GM12878 (cell line): ENCODE results near the gene POU4F3. TPM values are rescaled to one million over a fixed set of nuclear protein-coding genes. Genes with fewer than 3 reads are reported as not detected.

Source experiments
- ATAC-seq: fragments of 200-7000 bp; cut with Tn5 transposase; 3 replicates; pipeline ENCODE4 v1.9.1; 2020; ENCODE audit warnings: mild to moderate bottlenecking, moderate library complexity
- BruUV-seq: library from RNA; stranded (reverse); fragments of 400-500 nt; replicated peaks from 2 replicates; lab custom pipeline; 2021; lab: Mats Ljungman, UMichigan
- CTCF ChIA-PET: fragments of 300-600 bp; sonication (Branson Sonifier 250); formaldehyde crosslinking; extraction: SDS; loops from one replicate; lab custom pipeline; 2021; ENCODE audit warnings: inconsistent platforms; lab: Yijun Ruan, JAX
- POLR2A ChIA-PET: fragments of 350-600 bp; formaldehyde crosslinking; extraction: SDS; loops from one replicate; lab custom pipeline; 2021; ENCODE audit warnings: inconsistent platforms; lab: Charles Lee
- RAD21 ChIA-PET: fragments of 300-600 bp; sonication (Branson Sonifier 250); formaldehyde crosslinking; loops from one replicate; lab custom pipeline; 2023; ENCODE audit warnings: antibody characterized with exemption; ENCODE audit not compliant: unreplicated experiment; lab: Charles Lee
- SMC1A ChIA-PET: fragments of 300-600 bp; sonication (Branson Sonifier 250); formaldehyde crosslinking; loops from one replicate; lab custom pipeline; 2023; ENCODE audit not compliant: unreplicated experiment, uncharacterized antibody; lab: Charles Lee
- DNase-seq: peaks from one replicate; pipeline ENCODE4 v3.0.0-alpha.2; 2011; ENCODE audit warnings: low read depth, low spot score
- FAIRE-seq: peaks from 3 replicates; lab custom pipeline; 2011; peaks lifted over from hg19 to GRCh38; lab: Jason Lieb, UNC
- H2AFZ ChIP-seq: 2 replicates; pipeline ENCODE4 v1.6.0; 2011; ENCODE audit warnings: low read depth, low read length, control low read depth; ENCODE audit not compliant: control insufficient read depth
- H3K27ac ChIP-seq: 2 replicates; pipeline ENCODE4 v1.5.1; 2011; ENCODE audit warnings: control low read depth; ENCODE audit not compliant: control insufficient read depth, insufficient read depth
- H3K27me3 ChIP-seq, 2 experiments: replicated peaks in 1 of 2; 2 replicates each; pipeline versions ENCODE4 v1.6.0 to v1.6.1; 2011; ENCODE audit warnings: low read length in 1 of 2; ENCODE audit not compliant: control insufficient read depth in 2 of 2, insufficient read depth in 2 of 2
- H3K36me3 ChIP-seq, 2 experiments: 2 replicates each; pipeline ENCODE4 v1.5.1; 2011; ENCODE audit warnings: low read length in 1 of 2; ENCODE audit not compliant: control insufficient read depth in 2 of 2, insufficient read depth in 2 of 2
- H3K4me1 ChIP-seq: 2 replicates; pipeline ENCODE4 v1.6.1; 2011; ENCODE audit warnings: mild to moderate bottlenecking, low read length, moderate library complexity, mixed read lengths; ENCODE audit not compliant: control insufficient read depth, insufficient read depth
- H3K4me2 ChIP-seq: 2 replicates; pipeline ENCODE4 v1.6.0; 2011; ENCODE audit warnings: control low read depth; ENCODE audit not compliant: control insufficient read depth, insufficient read depth
- H3K4me3 ChIP-seq: fragments of 200-600 bp; sonication (generic); 2 replicates; pipeline ENCODE4 v1.5.1; 2016
- H3K79me2 ChIP-seq: 2 replicates; pipeline ENCODE4 v1.6.0; 2011; ENCODE audit warnings: low read length; ENCODE audit not compliant: control insufficient read depth, insufficient read depth
- H3K9ac ChIP-seq: 2 replicates; pipeline ENCODE4 v1.8.0; 2011; ENCODE audit warnings: low read length, control low read depth, mixed read lengths; ENCODE audit not compliant: control insufficient read depth, insufficient read depth
- H3K9me3 ChIP-seq: replicated peaks from 3 replicates; pipeline ENCODE4 v1.5.1; 2011; ENCODE audit warnings: mild to moderate bottlenecking, low read length; ENCODE audit not compliant: control insufficient read depth, insufficient read depth
- H4K20me1 ChIP-seq: 2 replicates; pipeline ENCODE4 v1.6.0; 2011; ENCODE audit not compliant: control insufficient read depth, insufficient read depth
- MYC ChIP-seq: IDR thresholded peaks from 2 replicates; pipeline ENCODE4 v1.6.1; 2011; ENCODE audit warnings: mild to moderate bottlenecking, low read length, moderate library complexity, inconsistent platforms; ENCODE audit not compliant: insufficient read depth, insufficient replicate concordance, insufficient read length, severe bottlenecking
- RB1 ChIP-seq: fragments of 450-650 bp; formaldehyde crosslinking; IDR thresholded peaks from 2 replicates; pipeline ENCODE4 v1.6.1; 2017; ENCODE audit warnings: mild to moderate bottlenecking, borderline replicate concordance
- SREBF2 ChIP-seq: IDR thresholded peaks from 2 replicates; pipeline ENCODE4 v1.6.1; 2012; ENCODE audit warnings: mild to moderate bottlenecking, low read length
- WGBS: methylation state at CpG from one replicate; pipeline ENCODE4 v1.1.6; 2016; ENCODE audit warnings: low lambda C conversion rate; ENCODE audit not compliant: insufficient replicate concordance, insufficient coverage; ENCODE audit errors: missing lambda C conversion rate; 5-methylcytosine and 5-hydroxymethylcytosine counted together
- in situ Hi-C: fragments of 300-500 bp; cut with MboI; formaldehyde crosslinking; loops from 9 replicates; pipeline ENCODE4 v1.14.3; 2018; ENCODE audit warnings: mixed read lengths
- intact Hi-C: fragments of 100-400 bp; cut with micrococcal nuclease; formaldehyde crosslinking; loops from one replicate; pipeline ENCODE4 v1.14.2; 2022; ENCODE audit not compliant: unreplicated experiment
- polyA plus RNA-seq, 11 experiments: library from polyadenylated mRNA; depleted of rRNA in 4 of 11; unstranded in 6 of 11; stranded (reverse) in 5 of 11; fragments of >200 nt; fragmentation: Nextera tagmentation in 4 of 11; fragmentation: Illumina TruSeq in 1 of 11; extraction: Ambion mirVana in 4 of 11; extraction: Trizol in 1 of 11; gene quantifications; 1 replicate in 1 of 11; 2 replicates in 10 of 11; pipeline versions ENCODE4 v1.2.1 to v1.2.3, GENCODE V29; 2011 to 2016; ENCODE audit warnings: inconsistent platforms in 2 of 11, missing spikeins in 2 of 11, low read depth in 1 of 11
- total RNA-seq, 4 experiments: library from RNA; depleted of rRNA in 3 of 4; stranded (reverse); fragments of >200 nt in 3 of 4; fragmentation: Illumina TruSeq in 1 of 4; extraction: Trizol in 1 of 4; gene quantifications; 2 replicates each; pipeline versions ENCODE4 v1.2.1 to v1.2.3, GENCODE V29; 2013 to 2021
- TF ChIP-seq, protein P1 (sequence below): IDR thresholded peaks from 2 replicates; pipeline ENCODE4 v1.6.1; 2012; ENCODE audit warnings: improper control_type of control experiment, low read depth, low read length; ENCODE audit not compliant: insufficient replicate concordance
- TF ChIP-seq, protein P2 (sequence below): fragments of 450-650 bp; IDR thresholded peaks from 2 replicates; pipeline ENCODE4 v1.6.1; 2017; ENCODE audit warnings: mild to moderate bottlenecking
- TF ChIP-seq, protein P3 (sequence below): fragments of 450-650 bp; formaldehyde crosslinking; IDR thresholded peaks from 2 replicates; pipeline ENCODE4 v1.5.0; 2022; ENCODE audit warnings: mild to moderate bottlenecking, missing genetic modification characterization
- TF ChIP-seq, protein P4 (sequence below): IDR thresholded peaks from 2 replicates; pipeline ENCODE4 v1.6.1; 2011; ENCODE audit warnings: low read depth, low read length, improper control_type of control experiment, borderline replicate concordance

Gene POU4F3
- total and polyA plus RNA-seq, 10 of the 15 experiments (the other 5 are each of a cell fraction or from before 2014, with no cell fraction given), result 0.03 to 0.19 (median 0.08) TPM; not detected in 5

DNA sequence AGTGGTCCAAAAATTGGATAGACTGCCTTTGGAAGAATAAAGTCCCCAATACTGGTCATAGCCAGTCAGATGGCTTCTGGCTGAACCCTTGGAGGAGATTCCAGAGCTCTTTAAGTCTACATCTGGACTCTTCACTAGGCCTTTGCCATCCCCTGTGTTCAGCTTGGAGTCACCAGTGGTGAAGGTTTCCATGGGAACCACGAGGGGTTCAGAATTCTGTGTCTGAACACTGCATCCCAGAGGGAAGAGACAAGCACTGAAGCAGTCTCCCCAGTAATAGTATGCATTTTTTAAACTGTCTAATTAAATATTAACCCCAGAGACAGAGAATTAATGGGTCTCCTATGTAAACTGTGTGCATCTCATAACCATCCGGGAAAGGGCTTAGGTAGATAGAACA, 38.2 kb downstream of the POU4F3 start:
- ATAC-seq, result no peak
- CTCF ChIA-PET, result no interaction called here
- WGBS, result 43% methylated on average over 2 of the region's 2 CpGs

More for the DNA sequence above, 38.2 kb downstream of the POU4F3 start:
- POLR2A ChIA-PET, result no interaction called here
- no TSS peak for BruUV-seq
- in situ Hi-C loops, result no loop called here
- Histone ChIP-seq H3K4me1 (no peaks in the 10 kb centered on the region), H3K9me3 (no peaks in the 10 kb centered on the region), H3K4me3 (no peak overlapping the region), H3K36me3 (no peaks in the 10 kb centered on the region), H3K9ac (no peak overlapping the region), H3K27me3 (peaks cover 1 to 4% of the 10 kb centered on the region in 2 experiments; a peak in 1 of 4 replicates), H4K20me1 (no peaks in the 10 kb centered on the region), H3K27ac (no peak overlapping the region), H2AFZ (no peak overlapping the region), H3K4me2 (no peak overlapping the region), H3K79me2 (no peaks in the 10 kb centered on the region)
- RAD21 ChIA-PET, result no interaction called here
- SMC1A ChIA-PET, result no interaction called here
- FAIRE-seq (no peak), DNase-seq (no peak)
- TF ChIP-seq RB1 (no peak), SREBF2 (no peak), MYC (no peak)
- TF ChIP-seq, protein P1, sequence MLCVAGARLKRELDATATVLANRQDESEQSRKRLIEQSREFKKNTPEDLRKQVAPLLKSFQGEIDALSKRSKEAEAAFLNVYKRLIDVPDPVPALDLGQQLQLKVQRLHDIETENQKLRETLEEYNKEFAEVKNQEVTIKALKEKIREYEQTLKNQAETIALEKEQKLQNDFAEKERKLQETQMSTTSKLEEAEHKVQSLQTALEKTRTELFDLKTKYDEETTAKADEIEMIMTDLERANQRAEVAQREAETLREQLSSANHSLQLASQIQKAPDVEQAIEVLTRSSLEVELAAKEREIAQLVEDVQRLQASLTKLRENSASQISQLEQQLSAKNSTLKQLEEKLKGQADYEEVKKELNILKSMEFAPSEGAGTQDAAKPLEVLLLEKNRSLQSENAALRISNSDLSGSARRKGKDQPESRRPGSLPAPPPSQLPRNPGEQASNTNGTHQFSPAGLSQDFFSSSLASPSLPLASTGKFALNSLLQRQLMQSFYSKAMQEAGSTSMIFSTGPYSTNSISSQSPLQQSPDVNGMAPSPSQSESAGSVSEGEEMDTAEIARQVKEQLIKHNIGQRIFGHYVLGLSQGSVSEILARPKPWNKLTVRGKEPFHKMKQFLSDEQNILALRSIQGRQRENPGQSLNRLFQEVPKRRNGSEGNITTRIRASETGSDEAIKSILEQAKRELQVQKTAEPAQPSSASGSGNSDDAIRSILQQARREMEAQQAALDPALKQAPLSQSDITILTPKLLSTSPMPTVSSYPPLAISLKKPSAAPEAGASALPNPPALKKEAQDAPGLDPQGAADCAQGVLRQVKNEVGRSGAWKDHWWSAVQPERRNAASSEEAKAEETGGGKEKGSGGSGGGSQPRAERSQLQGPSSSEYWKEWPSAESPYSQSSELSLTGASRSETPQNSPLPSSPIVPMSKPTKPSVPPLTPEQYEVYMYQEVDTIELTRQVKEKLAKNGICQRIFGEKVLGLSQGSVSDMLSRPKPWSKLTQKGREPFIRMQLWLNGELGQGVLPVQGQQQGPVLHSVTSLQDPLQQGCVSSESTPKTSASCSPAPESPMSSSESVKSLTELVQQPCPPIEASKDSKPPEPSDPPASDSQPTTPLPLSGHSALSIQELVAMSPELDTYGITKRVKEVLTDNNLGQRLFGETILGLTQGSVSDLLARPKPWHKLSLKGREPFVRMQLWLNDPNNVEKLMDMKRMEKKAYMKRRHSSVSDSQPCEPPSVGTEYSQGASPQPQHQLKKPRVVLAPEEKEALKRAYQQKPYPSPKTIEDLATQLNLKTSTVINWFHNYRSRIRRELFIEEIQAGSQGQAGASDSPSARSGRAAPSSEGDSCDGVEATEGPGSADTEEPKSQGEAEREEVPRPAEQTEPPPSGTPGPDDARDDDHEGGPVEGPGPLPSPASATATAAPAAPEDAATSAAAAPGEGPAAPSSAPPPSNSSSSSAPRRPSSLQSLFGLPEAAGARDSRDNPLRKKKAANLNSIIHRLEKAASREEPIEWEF, result no peak
- TF ChIP-seq, protein P2, sequence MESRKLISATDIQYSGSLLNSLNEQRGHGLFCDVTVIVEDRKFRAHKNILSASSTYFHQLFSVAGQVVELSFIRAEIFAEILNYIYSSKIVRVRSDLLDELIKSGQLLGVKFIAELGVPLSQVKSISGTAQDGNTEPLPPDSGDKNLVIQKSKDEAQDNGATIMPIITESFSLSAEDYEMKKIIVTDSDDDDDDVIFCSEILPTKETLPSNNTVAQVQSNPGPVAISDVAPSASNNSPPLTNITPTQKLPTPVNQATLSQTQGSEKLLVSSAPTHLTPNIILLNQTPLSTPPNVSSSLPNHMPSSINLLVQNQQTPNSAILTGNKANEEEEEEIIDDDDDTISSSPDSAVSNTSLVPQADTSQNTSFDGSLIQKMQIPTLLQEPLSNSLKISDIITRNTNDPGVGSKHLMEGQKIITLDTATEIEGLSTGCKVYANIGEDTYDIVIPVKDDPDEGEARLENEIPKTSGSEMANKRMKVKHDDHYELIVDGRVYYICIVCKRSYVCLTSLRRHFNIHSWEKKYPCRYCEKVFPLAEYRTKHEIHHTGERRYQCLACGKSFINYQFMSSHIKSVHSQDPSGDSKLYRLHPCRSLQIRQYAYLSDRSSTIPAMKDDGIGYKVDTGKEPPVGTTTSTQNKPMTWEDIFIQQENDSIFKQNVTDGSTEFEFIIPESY, result no peak
- TF ChIP-seq, protein P3, sequence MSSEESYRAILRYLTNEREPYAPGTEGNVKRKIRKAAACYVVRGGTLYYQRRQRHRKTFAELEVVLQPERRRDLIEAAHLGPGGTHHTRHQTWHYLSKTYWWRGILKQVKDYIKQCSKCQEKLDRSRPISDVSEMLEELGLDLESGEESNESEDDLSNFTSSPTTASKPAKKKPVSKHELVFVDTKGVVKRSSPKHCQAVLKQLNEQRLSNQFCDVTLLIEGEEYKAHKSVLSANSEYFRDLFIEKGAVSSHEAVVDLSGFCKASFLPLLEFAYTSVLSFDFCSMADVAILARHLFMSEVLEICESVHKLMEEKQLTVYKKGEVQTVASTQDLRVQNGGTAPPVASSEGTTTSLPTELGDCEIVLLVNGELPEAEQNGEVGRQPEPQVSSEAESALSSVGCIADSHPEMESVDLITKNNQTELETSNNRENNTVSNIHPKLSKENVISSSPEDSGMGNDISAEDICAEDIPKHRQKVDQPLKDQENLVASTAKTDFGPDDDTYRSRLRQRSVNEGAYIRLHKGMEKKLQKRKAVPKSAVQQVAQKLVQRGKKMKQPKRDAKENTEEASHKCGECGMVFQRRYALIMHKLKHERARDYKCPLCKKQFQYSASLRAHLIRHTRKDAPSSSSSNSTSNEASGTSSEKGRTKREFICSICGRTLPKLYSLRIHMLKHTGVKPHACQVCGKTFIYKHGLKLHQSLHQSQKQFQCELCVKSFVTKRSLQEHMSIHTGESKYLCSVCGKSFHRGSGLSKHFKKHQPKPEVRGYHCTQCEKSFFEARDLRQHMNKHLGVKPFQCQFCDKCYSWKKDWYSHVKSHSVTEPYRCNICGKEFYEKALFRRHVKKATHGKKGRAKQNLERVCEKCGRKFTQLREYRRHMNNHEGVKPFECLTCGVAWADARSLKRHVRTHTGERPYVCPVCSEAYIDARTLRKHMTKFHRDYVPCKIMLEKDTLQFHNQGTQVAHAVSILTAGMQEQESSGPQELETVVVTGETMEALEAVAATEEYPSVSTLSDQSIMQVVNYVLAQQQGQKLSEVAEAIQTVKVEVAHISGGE (CRISPR knock-in tag), result no peak
- TF ChIP-seq, protein P4, sequence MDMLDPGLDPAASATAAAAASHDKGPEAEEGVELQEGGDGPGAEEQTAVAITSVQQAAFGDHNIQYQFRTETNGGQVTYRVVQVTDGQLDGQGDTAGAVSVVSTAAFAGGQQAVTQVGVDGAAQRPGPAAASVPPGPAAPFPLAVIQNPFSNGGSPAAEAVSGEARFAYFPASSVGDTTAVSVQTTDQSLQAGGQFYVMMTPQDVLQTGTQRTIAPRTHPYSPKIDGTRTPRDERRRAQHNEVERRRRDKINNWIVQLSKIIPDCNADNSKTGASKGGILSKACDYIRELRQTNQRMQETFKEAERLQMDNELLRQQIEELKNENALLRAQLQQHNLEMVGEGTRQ, result no peak
- intact Hi-C loops, result no loop called here
